Activated naive CD8-positive, alpha-beta T cell treated with anti-CD3 and anti-CD28 coated beads for 36 hours (primary cell): ENCODE data around the gene DELE1. TPM values are rescaled to one million over a fixed set of nuclear protein-coding genes. Genes with fewer than 3 reads are reported as not detected.
"Not testable (repeated sequence)": the region's sequence is repeated elsewhere in the genome, so short reads cannot be mapped to it uniquely, and the experiment has no call there.

Experiments
- DNase-seq: peaks from one replicate; pipeline ENCODE4 v3.0.0; 2021
- H3K27ac Mint-ChIP-seq: one replicate; pipeline ENCODE4 v1.8.0; 2022; ENCODE audit warnings: mild to moderate bottlenecking, moderate library complexity, mixed read lengths
- H3K27me3 Mint-ChIP-seq: one replicate; pipeline ENCODE4 v1.8.0; 2022; ENCODE audit warnings: mild to moderate bottlenecking, mixed read lengths
- H3K36me3 Mint-ChIP-seq: one replicate; pipeline ENCODE4 v1.8.0; 2021; ENCODE audit warnings: mild to moderate bottlenecking, mixed read lengths
- H3K4me1 Mint-ChIP-seq: one replicate; pipeline ENCODE4 v1.8.0; 2021; ENCODE audit warnings: mixed read lengths
- H3K4me3 Mint-ChIP-seq: one replicate; pipeline ENCODE4 v1.8.0; 2022; ENCODE audit warnings: mild to moderate bottlenecking, moderate library complexity, mixed read lengths
- H3K9me3 Mint-ChIP-seq: one replicate; pipeline ENCODE4 v1.8.0; 2022; ENCODE audit warnings: mixed read lengths
- total RNA-seq, 2 experiments: library from RNA; stranded (reverse); gene quantifications; one replicate each; pipeline ENCODE4 v1.2.3, GENCODE V29; 2021

The DELE1 gene
- total RNA-seq, 2 experiments from 2014 or later = 46.4 to 51.6 TPM

- H3K9me3 Mint-ChIP-seq = no peaks in the 10 kb centered on the region
These were observed 42.5 kb upstream of the DELE1 start for GRCh38 chr5:141880961-141881801.

GRCh38 chr5:141881886-141882285 lies 41.8 kb upstream of the DELE1 start:
- DNase-seq = no peak
- Mint-ChIP-seq H3K27me3 (peaks cover 87% of the 10 kb centered on the region), H3K36me3 (no peaks in the 10 kb centered on the region), H3K4me1 (peaks cover 18% of the 10 kb centered on the region), H3K27ac (no peak overlapping the region), H3K9me3 (no peaks in the 10 kb centered on the region), H3K4me3 (no peak overlapping the region)

More at GRCh38 chr5:141880961-141881801, 42.5 kb upstream of the DELE1 start:
- no peaks in the 10 kb centered on the region for H3K36me3 Mint-ChIP-seq
- peaks cover 88% of the 10 kb centered on the region for H3K27me3 Mint-ChIP-seq
- H3K4me3 Mint-ChIP-seq = no peak overlapping the region
- no peak overlapping the region for H3K27ac Mint-ChIP-seq
- DNase-seq = no peak
- H3K4me1 Mint-ChIP-seq = peaks cover 18% of the 10 kb centered on the region

GRCh38 chr5:141882594-141883183 lies 41.0 kb upstream of the DELE1 start:
- no peak overlapping the region for H3K27ac Mint-ChIP-seq
- no peak for DNase-seq
- peaks cover 11% of the 10 kb centered on the region for H3K4me1 Mint-ChIP-seq
- peaks cover 78% of the 10 kb centered on the region for H3K27me3 Mint-ChIP-seq
- no peak overlapping the region for H3K4me3 Mint-ChIP-seq
- no peaks in the 10 kb centered on the region for H3K9me3 Mint-ChIP-seq
- no peaks in the 10 kb centered on the region for H3K36me3 Mint-ChIP-seq

GRCh38 chr5:141883184-141883891 lies 40.3 kb upstream of the DELE1 start:
- Mint-ChIP-seq H3K9me3 (no peaks in the 10 kb centered on the region), H3K4me1 (peaks cover 11% of the 10 kb centered on the region), H3K4me3 (no peak overlapping the region), H3K27ac (no peak overlapping the region), H3K36me3 (no peaks in the 10 kb centered on the region), H3K27me3 (peaks cover 75% of the 10 kb centered on the region)
- DNase-seq = no peak

- Mint-ChIP-seq H3K36me3 (no peaks in the 10 kb centered on the region), H3K9me3 (no peaks in the 10 kb centered on the region), H3K27ac (no peak overlapping the region), H3K4me1 (peaks cover 9% of the 10 kb centered on the region), H3K4me3 (no peak overlapping the region), H3K27me3 (peaks cover 70% of the 10 kb centered on the region)
- DNase-seq = no peak
These were observed 39.8 kb upstream of the DELE1 start for GRCh38 chr5:141883892-141884318.

GRCh38 chr5:141889282-141889871 lies 34.3 kb upstream of the DELE1 start:
- H3K9me3 Mint-ChIP-seq = no peaks in the 10 kb centered on the region
- no peak overlapping the region for H3K27ac Mint-ChIP-seq
- DNase-seq = no peak
- peaks cover 38% of the 10 kb centered on the region for H3K27me3 Mint-ChIP-seq
- H3K36me3 Mint-ChIP-seq = no peaks in the 10 kb centered on the region
- no peak overlapping the region for H3K4me3 Mint-ChIP-seq
- no peaks in the 10 kb centered on the region for H3K4me1 Mint-ChIP-seq

GRCh38 chr5:141890429-141890828 lies 33.2 kb upstream of the DELE1 start:
- not testable (repeated sequence) for H3K9me3 Mint-ChIP-seq, H3K27ac Mint-ChIP-seq, H3K4me1 Mint-ChIP-seq, H3K36me3 Mint-ChIP-seq, DNase-seq, H3K4me3 Mint-ChIP-seq
- peaks cover 27% of the 10 kb centered on the region for H3K27me3 Mint-ChIP-seq

GRCh38 chr5:141897425-141897824 lies 26.2 kb upstream of the DELE1 start:
- no peaks in the 10 kb centered on the region for H3K36me3 Mint-ChIP-seq
- H3K27ac Mint-ChIP-seq = no peak overlapping the region
- no peak overlapping the region for H3K4me3 Mint-ChIP-seq
- no peak for DNase-seq
- no peaks in the 10 kb centered on the region for H3K4me1 Mint-ChIP-seq
- H3K27me3 Mint-ChIP-seq = peaks cover 14% of the 10 kb centered on the region
- H3K9me3 Mint-ChIP-seq = no peaks in the 10 kb centered on the region

GRCh38 chr5:141898448-141899049 lies 25.1 kb upstream of the DELE1 start:
- H3K27ac Mint-ChIP-seq = no peak overlapping the region
- H3K4me1 Mint-ChIP-seq = no peaks in the 10 kb centered on the region
- peaks cover 17% of the 10 kb centered on the region for H3K27me3 Mint-ChIP-seq
- H3K36me3 Mint-ChIP-seq = no peaks in the 10 kb centered on the region
- DNase-seq = no peak
- H3K9me3 Mint-ChIP-seq = no peaks in the 10 kb centered on the region
- H3K4me3 Mint-ChIP-seq = no peak overlapping the region

GRCh38 chr5:141902015-141902814 lies 21.5 kb upstream of the DELE1 start:
- no peaks in the 10 kb centered on the region for H3K9me3 Mint-ChIP-seq
- no peak overlapping the region for H3K4me3 Mint-ChIP-seq
- H3K4me1 Mint-ChIP-seq = no peaks in the 10 kb centered on the region
- no peak overlapping the region for H3K27ac Mint-ChIP-seq
- no peaks in the 10 kb centered on the region for H3K36me3 Mint-ChIP-seq
- DNase-seq = no peak
- H3K27me3 Mint-ChIP-seq = peaks cover 14% of the 10 kb centered on the region

GRCh38 chr5:141903261-141903660 lies 20.4 kb upstream of the DELE1 start:
- no peak for DNase-seq
- H3K27me3 Mint-ChIP-seq = peaks cover 14% of the 10 kb centered on the region
- H3K4me3 Mint-ChIP-seq = no peak overlapping the region
- H3K4me1 Mint-ChIP-seq = no peaks in the 10 kb centered on the region
- H3K36me3 Mint-ChIP-seq = no peaks in the 10 kb centered on the region
- no peak overlapping the region for H3K27ac Mint-ChIP-seq
- H3K9me3 Mint-ChIP-seq = no peaks in the 10 kb centered on the region

- Mint-ChIP-seq H3K36me3 (no peaks in the 10 kb centered on the region), H3K4me1 (peaks cover 2% of the 10 kb centered on the region), H3K27me3 (peaks cover 17% of the 10 kb centered on the region), H3K9me3 (no peaks in the 10 kb centered on the region), H3K4me3 (no peak overlapping the region), H3K27ac (no peak overlapping the region)
- DNase-seq = no peak
These were observed 19.1 kb upstream of the DELE1 start for GRCh38 chr5:141904551-141904950.

GRCh38 chr5:141906517-141906916 lies 17.2 kb upstream of the DELE1 start:
- H3K27me3 Mint-ChIP-seq = peaks cover 13% of the 10 kb centered on the region

GRCh38 chr5:141906972-141907371 lies 16.7 kb upstream of the DELE1 start:
- DNase-seq = no peak
- Mint-ChIP-seq H3K27ac (no peak overlapping the region), H3K9me3 (no peaks in the 10 kb centered on the region), H3K4me1 (peaks cover 2% of the 10 kb centered on the region), H3K4me3 (no peak overlapping the region), H3K27me3 (peaks cover 9% of the 10 kb centered on the region), H3K36me3 (no peaks in the 10 kb centered on the region)

More at GRCh38 chr5:141906517-141906916, 17.2 kb upstream of the DELE1 start:
- DNase-seq = no peak
- peaks cover 2% of the 10 kb centered on the region for H3K4me1 Mint-ChIP-seq
- H3K36me3 Mint-ChIP-seq = no peaks in the 10 kb centered on the region
- H3K27ac Mint-ChIP-seq = no peak overlapping the region
- no peaks in the 10 kb centered on the region for H3K9me3 Mint-ChIP-seq
- H3K4me3 Mint-ChIP-seq = no peak overlapping the region
